ENCODE results near the gene IL27RA.
A peak's percentile ranks its signal among the peaks of the same experiment; 100 is the strongest.

IL27RA gene

DNA sequence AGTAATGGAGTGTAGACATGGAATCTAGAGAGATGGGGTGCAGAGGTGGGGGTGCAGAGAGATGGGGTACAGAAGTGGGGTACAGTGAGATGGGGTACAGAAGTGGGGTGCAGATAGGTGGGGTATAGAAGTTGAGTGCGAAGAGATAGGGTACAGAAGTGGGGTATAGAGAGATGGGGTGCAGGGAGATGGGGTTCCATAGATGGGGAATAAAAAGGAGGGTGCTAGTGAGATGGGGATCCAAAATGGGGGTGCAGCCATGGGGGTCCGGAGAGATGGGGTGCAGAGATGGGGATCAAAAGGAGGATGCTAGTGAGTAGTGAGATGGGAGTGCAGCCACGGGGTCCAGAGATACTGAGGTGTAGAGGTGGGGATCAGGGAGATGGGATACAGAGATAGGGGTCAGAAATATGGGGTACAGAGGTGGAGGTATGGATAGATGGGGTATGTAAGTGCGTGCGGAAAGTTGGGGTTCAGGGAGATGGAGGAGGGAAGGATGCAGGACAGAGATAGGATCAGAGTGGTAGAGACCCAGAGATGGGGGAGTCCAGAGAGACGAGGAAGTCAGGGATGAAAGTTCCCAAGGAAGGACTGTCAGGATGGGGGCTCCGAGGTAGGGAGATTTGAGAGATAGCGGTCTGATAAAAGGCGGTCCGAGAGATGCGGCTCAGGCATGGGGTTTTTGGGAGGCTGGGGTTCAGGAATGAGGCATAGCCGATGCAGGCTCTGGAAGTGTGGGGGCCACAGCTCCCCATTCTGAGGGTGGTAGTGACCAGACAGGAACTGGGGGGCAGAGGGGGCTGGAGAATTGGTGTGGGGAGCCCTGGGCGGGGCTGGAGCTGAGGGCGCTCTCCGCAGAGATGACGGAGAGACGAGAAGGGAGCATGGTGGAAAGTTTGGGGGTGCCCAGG, 26.9 kb downstream of the IL27RA start:
- no peak for DNase-seq (ENCODE audit: low read depth, low spot score)

DNA sequence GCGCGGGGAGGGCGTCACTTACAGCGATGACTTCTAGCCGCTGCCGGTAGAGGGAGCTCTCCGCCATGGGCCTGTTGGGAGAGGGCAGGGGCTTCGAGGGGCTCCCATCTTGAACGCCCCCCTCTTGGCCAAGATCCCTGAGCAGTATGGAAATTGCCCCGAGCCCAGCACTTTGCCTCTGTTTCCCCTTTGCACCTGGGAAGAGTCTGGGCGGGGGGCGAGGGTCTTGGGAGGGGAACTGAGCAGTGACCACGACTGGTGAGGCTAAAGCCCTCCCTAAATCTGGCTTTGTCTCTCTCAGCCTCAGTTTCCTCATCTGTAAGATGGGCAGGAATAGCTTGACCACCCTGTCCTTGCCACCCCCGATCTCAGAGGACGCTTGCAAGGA, 27.5 kb downstream of the IL27RA start:
- no peak for DNase-seq (ENCODE audit: low read depth, low spot score)

DNA sequence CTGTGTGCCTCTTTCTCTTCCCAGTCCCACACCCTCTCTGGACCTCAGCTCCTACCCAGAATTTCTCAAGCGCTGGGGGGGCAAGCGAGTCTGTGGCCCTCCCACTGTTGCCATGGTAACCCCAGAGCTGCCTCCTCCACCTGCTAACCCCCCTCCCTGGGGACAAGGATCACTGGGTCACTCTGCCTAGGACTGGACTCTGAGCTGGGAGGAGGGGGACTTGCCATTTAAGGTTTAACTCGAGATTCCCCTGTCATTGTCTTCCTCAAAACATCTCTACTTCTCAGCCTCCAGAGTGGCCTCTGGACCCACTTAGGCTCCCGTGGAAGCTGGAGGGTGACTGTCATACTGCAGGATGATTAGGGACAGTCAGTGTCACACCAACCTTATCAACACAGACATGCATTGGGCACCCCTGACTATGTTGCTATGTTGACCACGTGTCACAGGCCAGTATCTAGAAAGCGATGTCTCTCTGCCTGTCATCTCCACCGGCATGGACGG, 28.1 kb downstream of the IL27RA start:
- DNase-seq (ENCODE audit: low read depth, low spot score) = no peak

DNA sequence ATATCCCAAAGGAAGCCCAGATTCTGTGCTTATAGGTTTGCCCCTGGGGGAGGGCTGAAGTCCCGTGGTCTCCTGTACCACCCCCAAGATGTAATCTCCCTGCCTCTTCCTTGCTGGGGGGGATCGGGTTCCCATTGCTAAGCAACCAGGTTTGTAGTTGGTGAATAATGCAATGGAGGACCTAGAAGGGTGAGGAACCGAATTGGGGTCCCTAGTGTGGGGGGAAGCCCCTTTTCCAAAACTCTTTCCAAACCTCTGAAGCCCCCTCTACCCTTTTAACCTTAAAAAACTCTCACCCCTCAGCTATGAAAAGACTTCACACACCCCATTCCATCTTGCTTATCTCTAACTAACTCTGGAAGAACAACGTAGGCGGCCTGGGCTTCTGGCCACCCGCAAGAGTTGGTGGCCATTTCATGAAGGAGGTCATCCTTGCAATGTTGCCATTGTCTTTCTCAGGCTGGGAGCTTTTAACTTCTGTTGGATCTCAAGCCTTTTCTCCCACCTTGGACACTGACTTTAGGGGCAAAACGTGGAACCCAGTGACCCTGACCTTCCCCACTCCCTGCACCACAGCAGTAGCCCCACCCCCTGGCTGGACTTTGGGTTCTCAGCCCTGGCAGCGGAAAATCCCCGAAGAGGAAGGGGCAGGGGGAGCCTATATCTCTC, 29.7 kb downstream of the IL27RA start:
- DNase-seq (ENCODE audit: low read depth, low spot score) = no peak

DNA sequence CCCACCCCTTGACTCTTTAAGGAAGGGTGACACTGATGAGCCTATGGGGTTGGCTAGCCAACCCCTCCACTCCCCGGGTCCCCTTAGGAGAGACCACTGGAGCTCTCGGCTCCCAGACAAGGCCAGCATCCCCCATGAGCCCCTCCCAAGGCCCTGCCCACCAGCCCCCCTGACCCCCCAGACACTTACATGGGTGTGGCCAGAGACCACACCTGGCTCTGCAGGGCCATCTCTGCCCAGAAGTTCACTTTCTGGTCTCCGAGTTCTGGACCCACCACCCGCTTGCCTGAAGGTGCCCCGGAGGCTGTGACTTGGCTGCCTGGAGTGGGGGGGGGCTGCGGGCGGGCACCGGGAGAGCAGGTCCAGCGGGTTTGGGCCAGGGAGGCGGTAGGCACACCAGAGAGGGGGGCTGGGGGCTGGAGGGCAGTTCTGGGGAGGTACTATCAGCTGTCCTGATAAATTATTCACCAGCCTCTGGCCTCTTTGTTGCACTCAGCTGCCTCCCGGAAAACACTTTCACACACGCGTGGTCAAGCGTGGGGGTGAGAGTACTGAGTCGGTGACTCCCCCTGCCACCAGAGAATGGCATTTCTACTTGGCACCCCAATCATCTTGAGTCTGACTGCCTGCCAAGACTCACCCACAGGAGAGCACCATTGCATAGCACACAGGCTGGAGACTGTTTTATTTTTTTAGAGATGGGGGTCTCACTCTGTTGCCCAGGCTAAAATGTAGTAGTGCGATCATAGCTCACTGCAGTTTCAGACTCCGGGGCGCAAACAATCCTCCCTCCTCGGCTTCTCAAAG, 30.4 kb downstream of the IL27RA start, which contains the start of gene PALM3:
Gene PALM3, minus strand, starts transcription at position 326 of the 807 bp plus-strand sequence. Its CDS starts 96 bp downstream, at position 230.
- DNase-seq (ENCODE audit: low read depth, low spot score) = no peak

DNA sequence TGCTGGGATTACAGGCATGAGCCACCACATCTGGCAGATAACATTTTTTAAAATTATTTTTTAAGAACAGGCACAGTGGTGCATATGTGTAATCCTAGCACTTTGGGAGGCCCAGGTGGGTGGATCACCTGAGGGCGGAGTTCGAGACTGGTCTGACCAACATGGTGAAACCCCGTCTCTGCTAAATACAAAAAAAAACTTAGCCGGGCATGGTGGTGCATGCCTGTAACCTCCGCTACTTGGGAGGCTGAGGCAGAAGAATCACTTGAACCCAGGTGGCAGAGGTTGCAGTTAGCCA, 30.9 kb downstream of the IL27RA start:
- DNase-seq (ENCODE audit: low read depth, low spot score) = no peak

DNA sequence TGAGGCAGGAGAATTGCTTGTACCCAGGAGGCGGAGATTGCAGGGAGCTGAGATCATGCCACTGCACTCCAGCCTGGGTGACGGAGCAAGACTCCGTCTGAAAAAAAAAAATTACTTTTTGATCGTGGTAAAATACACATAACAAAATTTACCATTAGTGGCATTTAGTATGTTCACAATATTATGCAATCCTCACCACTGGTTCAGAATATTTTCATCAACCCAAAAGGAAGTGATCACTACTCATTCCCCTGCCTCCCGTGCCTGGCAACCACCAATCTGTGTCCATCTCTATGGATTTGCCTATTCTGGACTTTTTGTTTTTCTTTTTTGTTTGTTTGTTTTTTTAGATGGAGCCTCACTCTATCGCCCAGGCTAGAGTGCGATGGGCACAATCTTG, 31.5 kb downstream of the IL27RA start:
- no peak for DNase-seq (ENCODE audit: low read depth, low spot score)

DNA sequence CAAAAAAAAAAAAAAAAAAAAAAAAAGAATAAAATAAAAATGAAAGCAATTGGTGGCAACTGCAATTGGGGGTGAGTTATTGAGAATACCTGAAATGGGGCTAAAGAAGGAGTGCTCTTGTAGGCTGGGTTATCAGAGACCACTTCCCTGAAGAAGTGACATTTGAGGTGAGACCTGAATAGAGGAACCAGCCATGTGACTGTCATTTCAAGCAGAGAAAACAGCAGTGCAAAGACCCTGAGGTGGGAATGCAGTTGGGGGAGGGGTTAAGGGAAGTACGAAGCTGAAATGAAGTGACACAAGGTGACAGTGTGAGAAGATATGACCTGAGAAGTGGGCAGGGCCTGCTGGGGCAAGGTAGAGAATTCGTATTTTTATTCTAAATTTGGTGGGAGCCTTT, 34.6 kb downstream of the IL27RA start:
- DNase-seq (ENCODE audit: low read depth, low spot score) = no peak

DNA sequence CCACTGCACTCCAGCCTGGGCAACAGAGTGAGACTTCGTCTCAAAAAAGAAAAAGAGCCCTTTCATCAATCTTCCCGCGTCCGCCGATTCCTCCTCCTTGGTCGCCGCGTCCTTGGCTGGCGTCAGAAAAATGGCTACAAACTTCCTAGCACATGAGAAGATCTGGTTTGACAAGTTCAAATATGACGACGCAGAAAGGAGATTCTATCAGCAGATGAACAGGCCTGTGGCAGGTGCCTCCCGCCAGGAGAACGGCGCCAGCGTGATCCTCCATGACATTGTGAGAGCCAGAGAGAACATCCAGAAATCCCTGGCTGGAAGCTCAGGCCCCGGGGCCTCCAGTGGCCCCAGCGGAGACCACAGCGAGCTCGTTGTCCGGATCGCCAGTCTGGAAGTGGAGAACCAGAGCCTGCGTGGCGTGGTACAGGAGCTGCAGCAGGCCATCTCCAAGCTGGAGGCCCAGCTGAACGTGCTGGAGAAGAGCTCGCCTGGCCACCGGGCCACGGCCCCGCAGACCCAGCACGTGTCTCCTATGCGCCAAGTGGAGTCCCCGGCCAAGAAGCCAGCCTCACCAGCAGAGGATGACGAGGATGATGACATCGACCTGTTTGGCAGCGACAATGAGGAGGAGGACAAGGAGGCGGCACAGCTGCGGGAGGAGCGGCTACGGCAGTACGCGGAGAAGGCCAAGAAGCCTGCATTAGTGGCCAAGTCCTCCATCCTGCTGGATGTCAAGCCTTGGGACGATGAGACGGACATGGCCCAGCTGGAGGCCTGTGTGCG, 38.9 kb downstream of the IL27RA start:
- DNase-seq (ENCODE audit: low read depth, low spot score) = no peak

DNA sequence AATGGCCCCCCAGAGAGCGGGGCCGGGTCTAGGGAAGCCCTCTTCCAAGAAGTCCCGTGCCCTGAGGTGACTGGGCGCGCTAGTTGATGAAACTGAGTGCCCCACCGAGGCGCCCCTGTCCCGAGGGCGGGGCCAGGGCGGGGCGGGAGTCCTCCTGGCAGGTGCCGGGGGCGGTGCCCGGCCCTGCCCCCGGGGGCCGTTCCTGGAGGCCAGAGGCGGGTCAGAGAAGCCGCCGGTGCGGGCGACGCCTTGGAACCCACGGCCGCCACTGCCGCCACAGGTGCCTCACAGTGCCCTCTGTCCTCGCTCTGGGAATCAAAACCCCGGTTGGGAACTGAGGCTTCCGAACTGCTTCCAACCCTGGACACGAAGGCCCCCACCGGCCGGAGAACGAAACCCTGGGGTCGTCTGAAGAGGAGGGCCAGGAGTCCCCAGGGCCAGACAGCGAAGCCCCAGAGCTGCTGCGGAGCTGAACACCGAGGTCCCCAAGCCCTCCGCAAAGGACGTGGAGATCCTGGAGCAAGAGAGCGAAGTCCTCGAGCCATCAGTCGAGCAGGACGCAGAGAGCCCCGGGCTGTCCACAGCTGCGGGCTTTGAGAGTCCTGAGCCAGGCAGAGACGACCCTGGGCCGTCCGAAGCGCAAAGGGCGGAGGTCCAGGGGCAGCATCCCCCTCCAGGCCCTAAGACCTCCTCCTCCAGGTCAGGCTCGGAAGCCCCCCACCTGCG, 41.1 kb downstream of the IL27RA start, which contains the start of gene MISP3:
Gene MISP3, plus strand, starts transcription at position 252 of the 726 bp plus-strand sequence. CDS start 524 bp downstream, outside the sequence.
- DNase-seq (ENCODE audit: low read depth, low spot score) = no peak

DNA sequence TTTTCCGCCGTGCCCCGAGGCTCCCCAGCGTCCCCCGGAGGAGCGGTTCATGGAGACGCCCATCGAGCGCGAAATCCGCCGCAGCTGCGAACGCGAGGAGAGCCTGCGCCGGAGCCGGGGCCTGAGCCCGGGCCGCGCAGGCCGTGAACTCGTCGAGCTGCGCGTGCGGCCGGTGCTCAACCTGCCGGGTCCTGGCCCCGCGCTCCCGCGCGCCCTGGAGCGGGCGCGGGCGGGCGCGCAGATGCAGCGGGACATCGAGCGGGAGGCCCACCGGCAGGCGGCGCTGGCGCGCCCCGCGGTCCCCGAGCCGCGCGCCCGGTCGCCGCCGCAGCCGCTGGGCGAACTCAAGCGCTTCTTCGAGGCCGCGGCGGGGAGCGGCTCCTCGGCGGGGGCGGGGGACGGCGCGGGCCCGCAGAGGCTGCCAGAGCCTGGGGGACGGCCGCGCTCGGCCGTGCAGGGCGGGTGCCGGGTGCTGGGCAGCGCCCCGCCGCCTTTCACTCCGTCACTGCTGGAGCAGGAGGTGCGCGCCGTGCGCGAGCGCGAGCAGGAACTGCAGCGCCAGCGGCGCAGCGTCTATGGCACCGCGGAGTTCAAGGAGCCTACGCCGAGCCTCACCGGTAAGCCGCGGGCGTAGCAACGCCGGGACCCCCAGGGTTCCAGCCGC, 41.8 kb downstream of the IL27RA start:
- DNase-seq (ENCODE audit: low read depth, low spot score) = no peak

DNA sequence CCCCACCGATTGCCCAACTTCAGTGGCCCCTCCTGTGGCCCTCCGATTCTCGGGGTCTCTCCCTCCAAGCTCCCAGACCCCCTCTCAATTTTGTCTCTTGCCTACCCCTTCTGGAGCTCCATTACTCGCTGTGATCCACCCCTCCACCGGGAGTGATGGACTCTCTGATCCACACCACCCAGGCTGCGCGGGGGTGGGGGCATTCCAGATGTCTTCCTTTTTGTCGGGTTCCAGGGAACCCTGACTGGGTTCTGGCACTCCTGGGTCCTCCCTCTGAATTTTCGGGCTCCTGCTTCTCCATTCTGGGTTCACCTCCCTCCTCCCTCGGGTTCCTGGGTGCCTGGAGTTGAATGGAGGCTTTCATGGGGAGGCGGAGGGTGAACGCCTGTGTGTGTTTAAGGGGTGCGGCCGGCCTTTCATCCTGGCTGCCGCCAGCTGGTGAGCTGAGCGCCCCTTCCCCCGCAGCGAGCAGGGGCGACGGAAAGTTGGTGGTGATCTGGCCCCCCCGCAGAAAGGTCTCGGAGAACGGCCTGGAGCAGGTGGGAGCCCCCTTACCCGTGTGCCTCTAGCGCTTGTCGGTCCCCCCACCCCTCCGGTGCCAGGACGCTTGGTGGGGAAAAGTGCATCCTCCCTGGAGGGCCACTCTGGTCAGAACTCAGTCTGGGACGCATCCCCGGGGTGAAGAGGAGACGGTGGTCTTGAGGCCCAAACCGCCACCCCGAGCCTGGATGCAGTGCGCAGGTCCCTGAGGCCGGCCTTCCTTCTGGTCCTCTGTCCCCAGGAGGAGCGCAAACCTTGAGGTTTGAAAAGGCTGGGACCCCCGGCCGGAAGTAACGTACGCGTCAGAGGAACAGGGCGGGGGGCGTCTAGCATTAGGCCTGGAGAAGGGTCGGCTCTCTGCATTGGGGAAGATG, 42.6 kb downstream of the IL27RA start:
- no peak for DNase-seq (ENCODE audit: low read depth, low spot score)

DNA sequence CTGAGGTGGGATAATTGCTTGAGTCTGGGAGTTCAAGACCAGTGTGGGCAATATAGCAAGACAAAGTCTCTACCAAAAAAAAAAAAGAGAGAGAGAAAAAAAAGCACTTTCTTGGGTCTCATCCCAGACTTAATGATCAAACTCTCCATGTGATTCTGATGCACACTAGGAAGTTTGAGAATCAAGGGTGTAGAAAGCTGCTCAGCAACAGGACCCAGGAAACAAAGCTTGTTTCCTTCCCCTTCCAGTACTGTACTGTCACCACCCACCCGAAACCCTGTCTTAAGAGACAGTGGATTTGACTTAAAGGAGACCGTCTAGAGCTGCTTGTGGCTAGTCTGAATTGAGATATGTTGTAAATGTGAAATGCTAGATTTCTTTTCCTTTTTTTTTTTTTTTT, 46.8 kb downstream of the IL27RA start:
- no peak for DNase-seq (ENCODE audit: low read depth, low spot score)

DNA sequence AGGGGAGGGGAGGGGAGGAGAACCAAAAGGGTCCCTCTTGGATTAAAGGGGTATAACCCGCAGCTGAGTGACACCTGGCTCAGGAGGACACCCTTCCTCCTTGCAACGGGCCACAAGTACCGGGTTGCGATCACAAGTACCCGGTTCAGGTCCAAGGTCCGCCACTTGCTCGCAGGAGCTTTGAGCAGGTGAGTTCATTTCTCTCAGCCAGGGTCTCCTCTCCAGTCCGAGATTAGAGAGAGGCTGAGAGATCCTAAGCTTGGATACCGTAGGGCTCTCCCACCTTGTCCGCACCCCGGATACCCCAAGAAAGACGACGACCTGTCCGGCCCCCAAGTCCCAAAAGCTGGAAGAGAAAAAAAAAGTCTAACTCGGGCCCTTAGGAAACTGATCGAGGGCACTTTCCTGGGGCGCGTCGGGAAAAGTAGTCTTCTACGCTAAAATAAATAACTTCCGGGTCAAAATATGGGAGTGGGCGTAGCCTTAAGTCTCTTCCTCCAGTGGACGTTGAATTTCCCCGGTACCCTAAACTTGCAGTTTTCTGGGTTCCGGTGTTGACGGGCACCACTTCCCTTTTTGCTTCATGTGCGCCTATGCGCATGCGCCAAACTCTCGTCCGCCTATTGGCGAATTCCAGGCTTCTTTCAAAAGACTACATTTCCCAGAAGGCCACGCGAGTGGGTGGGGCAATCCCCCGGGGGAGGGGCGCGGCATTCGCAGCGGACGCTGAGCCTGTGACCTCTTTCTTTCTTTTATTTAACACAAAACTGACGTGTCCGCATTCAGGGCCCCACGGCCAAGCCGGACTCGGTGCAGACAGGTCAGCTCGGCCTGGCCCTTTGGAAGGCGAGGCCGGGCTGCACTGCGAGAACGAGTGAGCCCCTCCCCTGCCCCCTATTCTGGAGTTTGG, 49.6 kb downstream of the IL27RA start:
- peak; percentile 99 for DNase-seq (ENCODE audit: low read depth, low spot score)

DNA sequence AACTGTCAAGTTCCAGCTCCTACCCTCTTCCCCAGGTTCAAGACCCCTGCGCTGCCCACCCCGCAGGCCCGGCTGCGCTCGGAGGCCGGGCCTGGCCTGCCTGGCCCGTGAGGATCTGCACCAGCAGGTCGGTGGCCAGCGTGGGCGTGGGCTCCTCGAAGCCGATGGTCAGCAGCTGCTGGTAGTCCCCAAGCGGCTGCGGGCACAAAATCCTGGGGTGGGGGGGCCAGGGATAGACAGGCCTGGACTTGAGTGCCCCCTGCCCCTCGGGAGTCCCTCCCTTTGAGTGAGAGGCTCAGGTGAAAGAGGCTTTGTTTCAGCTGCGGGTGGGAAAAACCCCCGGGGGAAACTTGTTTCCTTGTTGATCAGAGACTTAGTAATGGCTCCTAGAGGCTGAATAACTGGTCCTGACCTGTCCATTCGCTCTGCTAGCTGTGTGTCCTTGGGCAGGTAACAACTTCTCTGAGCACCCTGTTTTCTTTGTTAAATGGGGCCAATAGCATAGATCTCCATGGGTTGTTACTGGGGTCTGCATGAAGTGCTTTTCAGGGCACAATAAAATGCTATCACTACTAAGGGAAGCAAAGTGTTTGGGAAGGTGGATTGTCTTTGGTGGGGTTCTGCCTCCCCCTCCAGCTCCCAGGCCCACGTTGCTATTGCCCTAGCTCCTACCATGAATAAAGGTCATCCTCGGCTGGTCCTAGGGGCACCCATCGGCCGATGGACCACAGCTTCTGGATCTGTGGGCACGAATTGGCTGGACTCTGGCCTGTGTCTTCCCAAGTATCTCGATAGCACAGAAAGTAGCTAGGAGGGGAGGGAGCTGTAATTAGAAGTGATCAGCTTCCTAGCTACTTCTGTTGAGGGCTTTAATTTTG, 50.5 kb downstream of the IL27RA start:
- DNase-seq (ENCODE audit: low read depth, low spot score) = no peak

DNA sequence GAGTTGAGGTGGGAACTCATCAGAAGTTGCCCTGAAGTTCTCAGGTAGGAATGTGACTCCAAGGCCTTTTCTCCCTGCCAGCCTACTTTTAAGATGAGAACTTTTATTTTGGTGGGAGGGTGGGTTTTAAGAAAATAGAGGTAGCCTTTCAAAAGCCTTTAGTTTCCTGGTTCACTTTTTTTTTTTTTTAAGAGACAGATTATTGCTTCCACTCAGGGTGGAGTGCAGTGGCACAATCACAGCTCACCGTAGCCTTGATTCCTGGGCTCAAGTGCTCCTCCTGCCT, 51.1 kb downstream of the IL27RA start:
- DNase-seq (ENCODE audit: low read depth, low spot score) = no peak

Measured in iPS DF 19.7 (cell line).